Sigmoid colon (tissue), 7 donors: ENCODE measurements around the gene ZNF445. TPM values are rescaled to one million over a fixed set of nuclear protein-coding genes. Genes with fewer than 3 reads are reported as not detected.

Source experiments
- DNase-seq: peaks from one replicate; pipeline ENCODE4 v3.0.0-alpha.2; 2019
- H3K27ac ChIP-seq, 4 donors: fragments of 200-600 bp; sonication (generic); one replicate each; pipeline ENCODE4 v1.5.1; 2016 to 2019; ENCODE audit warnings: mild to moderate bottlenecking in 1 of 4
- H3K27me3 ChIP-seq, 3 donors: fragments of 200-600 bp; sonication (generic); one replicate each; pipeline ENCODE4 v1.5.1; 2019; ENCODE audit warnings: mild to moderate bottlenecking in 1 of 3
- H3K36me3 ChIP-seq, 4 donors: fragments of 200-600 bp; sonication (generic); one replicate each; pipeline ENCODE4 v1.5.1; 2016 to 2019
- H3K4me1 ChIP-seq, 4 donors: fragments of 200-600 bp; sonication (generic); one replicate each; pipeline ENCODE4 v1.5.1; 2017 to 2019
- H3K4me3 ChIP-seq, 4 donors: fragments of 200-600 bp; sonication (generic); one replicate each; pipeline ENCODE4 v1.5.1; 2017 to 2019; ENCODE audit warnings: mild to moderate bottlenecking in 2 of 4, moderate library complexity in 1 of 4
- H3K9me3 ChIP-seq, 4 donors: fragments of 200-600 bp in 3 of 4; sonication (generic) in 3 of 4; one replicate each; pipeline versions ENCODE4 v1.5.1 to v1.6.1; 2013 to 2019
- EP300 ChIP-seq, 4 donors: sonication (generic); formaldehyde crosslinking; IDR thresholded peaks; one replicate each; pipeline ENCODE4 v1.6.1; 2017; ENCODE audit warnings: antibody characterized with exemption in 4 of 4
- POLR2A ChIP-seq, 2 donors: fragments of 450-650 bp; IDR thresholded peaks; one replicate each; pipeline ENCODE4 v1.6.1; 2016; ENCODE audit warnings: antibody characterized with exemption in 2 of 2, mild to moderate bottlenecking in 2 of 2, moderate library complexity in 2 of 2
- POLR2AphosphoS5 ChIP-seq, 4 donors: sonication (generic); formaldehyde crosslinking; IDR thresholded peaks; one replicate each; pipeline ENCODE4 v1.6.1; 2017; ENCODE audit warnings: antibody characterized with exemption in 4 of 4
- WGBS, 2 donors: extraction: QIAGEN DNeasy Blood & Tissue Kit; methylation state at CpG; one replicate each; pipeline ENCODE4 v1.1.7; 2013; 5-methylcytosine and 5-hydroxymethylcytosine counted together
- intact Hi-C: fragments of 100-400 bp; cut with DNase I; formaldehyde crosslinking; loops from one replicate; pipeline ENCODE4 v1.15.1; 2023
- polyA plus RNA-seq, 3 donors: library from polyadenylated mRNA; stranded (reverse); fragments of 200-250 nt; gene quantifications; one replicate each; pipeline ENCODE4 v1.2.3, GENCODE V29; 2013
- total RNA-seq, 4 donors: library from RNA; depleted of rRNA; stranded (reverse); fragments of >200 nt; gene quantifications; one replicate each; pipeline ENCODE4 v1.1.0, GENCODE V29; 2016
- TF ChIP-seq, protein P1 (sequence below), 4 experiments: fragments of 450-650 bp in 3 of 4; fragments of 200-600 bp in 1 of 4; IDR thresholded peaks; one replicate each; pipeline ENCODE4 v1.5.1; 2016 to 2019; ENCODE audit warnings: antibody characterized with exemption in 4 of 4, mild to moderate bottlenecking in 3 of 4, moderate library complexity in 2 of 4
- donor health status: healthy with polysubstance abuse.
- donor health status: Bipolar disorder and iron deficiency.
- donor health status: healthy.

Gene ZNF445
- total and polyA plus RNA-seq, 7 donors, result 1.2 to 13.3 (median 7.1) TPM

- H3K4me3 ChIP-seq, result no peak overlapping the region
- no peak overlapping the region for H3K27ac ChIP-seq
- no peaks in the 10 kb centered on the region for H3K4me1 ChIP-seq
- peaks cover 0 to 13% (median 0%) of the 10 kb centered on the region in 3 donors for H3K27me3 ChIP-seq
- TF ChIP-seq POLR2AphosphoS5 (IDR thresholded peaks at IDR 0.05), result no peak
- TF ChIP-seq POLR2A (IDR thresholded peaks at IDR 0.05), result no peak
- TF ChIP-seq EP300 (IDR thresholded peaks at IDR 0.05), result no peak
- TF ChIP-seq, protein P1, sequence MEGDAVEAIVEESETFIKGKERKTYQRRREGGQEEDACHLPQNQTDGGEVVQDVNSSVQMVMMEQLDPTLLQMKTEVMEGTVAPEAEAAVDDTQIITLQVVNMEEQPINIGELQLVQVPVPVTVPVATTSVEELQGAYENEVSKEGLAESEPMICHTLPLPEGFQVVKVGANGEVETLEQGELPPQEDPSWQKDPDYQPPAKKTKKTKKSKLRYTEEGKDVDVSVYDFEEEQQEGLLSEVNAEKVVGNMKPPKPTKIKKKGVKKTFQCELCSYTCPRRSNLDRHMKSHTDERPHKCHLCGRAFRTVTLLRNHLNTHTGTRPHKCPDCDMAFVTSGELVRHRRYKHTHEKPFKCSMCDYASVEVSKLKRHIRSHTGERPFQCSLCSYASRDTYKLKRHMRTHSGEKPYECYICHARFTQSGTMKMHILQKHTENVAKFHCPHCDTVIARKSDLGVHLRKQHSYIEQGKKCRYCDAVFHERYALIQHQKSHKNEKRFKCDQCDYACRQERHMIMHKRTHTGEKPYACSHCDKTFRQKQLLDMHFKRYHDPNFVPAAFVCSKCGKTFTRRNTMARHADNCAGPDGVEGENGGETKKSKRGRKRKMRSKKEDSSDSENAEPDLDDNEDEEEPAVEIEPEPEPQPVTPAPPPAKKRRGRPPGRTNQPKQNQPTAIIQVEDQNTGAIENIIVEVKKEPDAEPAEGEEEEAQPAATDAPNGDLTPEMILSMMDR (IDR thresholded peaks at IDR 0.05), result no peak
- no peak for DNase-seq
- no peaks in the 10 kb centered on the region for H3K9me3 ChIP-seq
- no peaks in the 10 kb centered on the region for H3K36me3 ChIP-seq
- intact Hi-C loops, result no loop called here
- 44 to 45% methylated on average over 2 of the region's 2 CpGs for WGBS, 2 donors
These were observed 41.3 kb upstream of the ZNF445 start for GRCh38 chr3:44518782-44519156.

DNA sequence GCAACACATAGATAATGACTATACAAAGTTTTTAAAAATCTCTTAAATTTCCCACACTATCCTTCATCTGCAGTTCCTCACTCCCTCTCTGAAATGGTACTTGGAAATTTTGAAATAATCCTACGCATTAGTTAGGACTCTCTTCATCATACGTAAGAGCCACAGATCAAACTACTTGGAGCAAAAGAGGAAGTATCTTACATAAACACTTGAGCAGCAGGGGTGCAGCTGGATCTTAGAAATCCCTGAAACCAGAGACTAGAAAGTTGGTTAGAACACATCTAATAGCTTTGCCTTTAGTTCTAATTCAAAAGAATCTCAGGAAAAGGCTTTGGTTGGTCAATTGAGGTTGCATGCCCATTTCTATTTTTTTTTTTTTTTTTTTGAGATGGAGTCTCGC, 38.8 kb upstream of the ZNF445 start:
- TF ChIP-seq POLR2AphosphoS5 (IDR thresholded peaks at IDR 0.05) (no peak), EP300 (IDR thresholded peaks at IDR 0.05) (no peak), POLR2A (IDR thresholded peaks at IDR 0.05) (no peak)
- TF ChIP-seq, protein P1 (IDR thresholded peaks at IDR 0.05), result no peak
- intact Hi-C loops, result no loop called here
- WGBS, 2 donors, result 60 to 88% methylated on average over 3 of the region's 3 CpGs
- no peaks in the 10 kb centered on the region for H3K9me3 ChIP-seq
- no peak overlapping the region for H3K4me3 ChIP-seq
- no peaks in the 10 kb centered on the region for H3K27me3 ChIP-seq
- no peaks in the 10 kb centered on the region for H3K36me3 ChIP-seq
- peaks cover 0 to 9% (median 5%) of the 10 kb centered on the region in 4 donors for H3K4me1 ChIP-seq
- no peak for DNase-seq
- H3K27ac ChIP-seq, result no peak overlapping the region

GRCh38 chr3:44513513-44513912, 36.0 kb upstream of the ZNF445 start:
- Histone ChIP-seq H3K4me3 (no peak overlapping the region), H3K27ac (no peak overlapping the region), H3K4me1 (peaks cover 0 to 22% (median 21%) of the 10 kb centered on the region in 4 donors), H3K36me3 (no peaks in the 10 kb centered on the region), H3K9me3 (no peaks in the 10 kb centered on the region), H3K27me3 (no peaks in the 10 kb centered on the region)
- TF ChIP-seq, protein P1 (IDR thresholded peaks at IDR 0.05), result no peak
- TF ChIP-seq POLR2AphosphoS5 (IDR thresholded peaks at IDR 0.05), result no peak
- no peak for TF ChIP-seq POLR2A (IDR thresholded peaks at IDR 0.05)
- TF ChIP-seq EP300 (IDR thresholded peaks at IDR 0.05), result no peak
- WGBS, 2 donors, result 39 to 46% methylated on average over 3 of the region's 3 CpGs
- intact Hi-C loops, result loop anchor here (5.0 kb wide), 2 partner anchors 176 to 191 kb away; partner anchors contain the start of gene TCAIM
- DNase-seq, result no peak

DNA sequence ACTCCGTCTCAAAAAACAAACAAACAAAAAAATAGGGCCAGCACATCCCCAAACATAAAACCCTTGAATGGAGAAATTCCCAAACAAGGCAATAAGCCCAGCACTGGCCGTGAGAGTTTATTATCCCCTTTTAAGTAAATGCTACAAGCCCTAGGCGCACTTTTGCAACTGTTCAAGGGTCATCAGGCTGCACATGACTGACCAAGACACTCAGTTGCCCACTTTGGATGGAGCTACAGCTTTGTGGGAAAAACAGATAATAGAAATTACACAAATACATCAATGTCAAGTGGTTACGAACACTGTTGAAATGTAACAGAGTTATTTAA, 33.7 kb upstream of the ZNF445 start:
- 23 to 40% methylated on average over 4 of the region's 4 CpGs for whole genome bisulfite sequencing, 2 donors
- no peaks in the 10 kb centered on the region for H3K9me3 ChIP-seq
- no peaks in the 10 kb centered on the region for H3K27me3 ChIP-seq
- TF ChIP-seq EP300 (IDR thresholded peaks at IDR 0.05) (no peak), POLR2A (IDR thresholded peaks at IDR 0.05) (no peak), POLR2AphosphoS5 (IDR thresholded peaks at IDR 0.05) (no peak)
- TF ChIP-seq, protein P1 (IDR thresholded peaks at IDR 0.05), result no peak
- H3K4me3 ChIP-seq, result peak overlapping the region; percentile 81 to 93 (median 90)
- H3K36me3 ChIP-seq, result no peaks in the 10 kb centered on the region
- H3K27ac ChIP-seq, result peak overlapping the region; percentile 83 to 95 (median 93)
- intact Hi-C loops, result loop anchor here (1.0 to 5.0 kb wide), 5 partner anchors 34 to 189 kb away; partner anchors contain the start of genes TCAIM, ZKSCAN7, ZNF197 and ZNF445
- no peak for DNase-seq
- peaks cover 0 to 23% (median 22%) of the 10 kb centered on the region in 4 donors for H3K4me1 ChIP-seq

DNA sequence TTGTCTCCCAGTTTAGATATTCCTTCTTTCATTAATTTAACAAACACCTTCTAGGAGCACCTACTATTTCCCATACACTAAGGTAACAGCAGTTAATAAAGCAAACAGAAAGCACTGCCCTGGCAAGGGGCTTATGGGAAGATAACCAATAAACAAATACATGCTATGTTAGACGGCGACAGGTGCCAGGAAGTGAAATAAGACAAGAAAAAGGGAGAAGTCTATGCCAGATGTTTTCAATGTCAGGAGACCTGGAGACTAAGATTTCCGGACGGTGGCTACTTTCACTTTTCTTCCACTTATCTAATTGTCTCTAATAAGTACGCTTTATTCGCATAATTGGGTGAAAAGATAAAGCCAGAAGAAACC, 32.5 kb upstream of the ZNF445 start:
- Histone ChIP-seq H3K36me3 (no peaks in the 10 kb centered on the region), H3K27ac (peak overlapping the region; percentile 83 to 95 (median 93)), H3K9me3 (no peaks in the 10 kb centered on the region), H3K27me3 (no peaks in the 10 kb centered on the region), H3K4me1 (peaks cover 0 to 23% (median 22%) of the 10 kb centered on the region in 4 donors), H3K4me3 (peak overlapping the region; percentile 81 to 93 (median 90))
- intact Hi-C loops, result loop anchor here (2.0 to 5.0 kb wide), 4 partner anchors 33 to 188 kb away; partner anchors contain the start of genes TCAIM, ZNF197 and ZNF445
- TF ChIP-seq, protein P1 (IDR thresholded peaks at IDR 0.05), result no peak
- TF ChIP-seq POLR2AphosphoS5 (IDR thresholded peaks at IDR 0.05), result no peak
- TF ChIP-seq POLR2A (IDR thresholded peaks at IDR 0.05), result no peak
- no peak for TF ChIP-seq EP300 (IDR thresholded peaks at IDR 0.05)
- no peak for DNase-seq
- 0% methylated on average over 6 of the region's 6 CpGs for WGBS, 2 donors
